Measurements from ENCODE around the gene AMT.

Gene AMT

GRCh38 chr3:49465270-49466034, 43.2 kb upstream of the AMT start:
- no peak for DNase-seq (ENCODE audit: low spot score)
- in situ Hi-C loops (cut with MboI; ENCODE audit: low pct_unique_long_range_greater_than_20kb, low sequenced_read_pairs, unreplicated experiment): no loop called here
- TF ChIP-seq, protein P1, sequence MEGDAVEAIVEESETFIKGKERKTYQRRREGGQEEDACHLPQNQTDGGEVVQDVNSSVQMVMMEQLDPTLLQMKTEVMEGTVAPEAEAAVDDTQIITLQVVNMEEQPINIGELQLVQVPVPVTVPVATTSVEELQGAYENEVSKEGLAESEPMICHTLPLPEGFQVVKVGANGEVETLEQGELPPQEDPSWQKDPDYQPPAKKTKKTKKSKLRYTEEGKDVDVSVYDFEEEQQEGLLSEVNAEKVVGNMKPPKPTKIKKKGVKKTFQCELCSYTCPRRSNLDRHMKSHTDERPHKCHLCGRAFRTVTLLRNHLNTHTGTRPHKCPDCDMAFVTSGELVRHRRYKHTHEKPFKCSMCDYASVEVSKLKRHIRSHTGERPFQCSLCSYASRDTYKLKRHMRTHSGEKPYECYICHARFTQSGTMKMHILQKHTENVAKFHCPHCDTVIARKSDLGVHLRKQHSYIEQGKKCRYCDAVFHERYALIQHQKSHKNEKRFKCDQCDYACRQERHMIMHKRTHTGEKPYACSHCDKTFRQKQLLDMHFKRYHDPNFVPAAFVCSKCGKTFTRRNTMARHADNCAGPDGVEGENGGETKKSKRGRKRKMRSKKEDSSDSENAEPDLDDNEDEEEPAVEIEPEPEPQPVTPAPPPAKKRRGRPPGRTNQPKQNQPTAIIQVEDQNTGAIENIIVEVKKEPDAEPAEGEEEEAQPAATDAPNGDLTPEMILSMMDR (IDR thresholded peaks at IDR 0.05; ENCODE audit: extremely low read depth, insufficient read depth, missing control alignments): no peak

DNA sequence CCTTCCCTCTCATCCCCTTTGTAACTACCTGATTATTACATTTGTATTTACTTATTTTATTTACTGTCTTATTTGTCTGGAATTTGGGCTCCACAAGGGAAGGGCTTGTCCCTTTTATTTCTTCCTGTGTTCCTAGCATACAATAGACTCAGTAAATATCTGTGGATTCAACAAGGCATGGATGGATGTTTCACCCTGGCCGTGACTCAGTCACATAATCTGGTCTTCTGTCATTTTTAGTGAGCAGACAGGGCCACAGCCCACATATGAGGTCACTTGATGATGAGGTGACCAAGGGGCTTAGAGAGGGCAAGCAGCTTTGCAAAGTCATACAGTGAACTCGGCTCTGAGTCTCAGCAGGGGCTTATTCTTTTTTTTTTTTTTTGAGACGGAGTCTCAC, 39.9 kb upstream of the AMT start:
- in situ Hi-C loops (cut with MboI; ENCODE audit: low pct_unique_long_range_greater_than_20kb, low sequenced_read_pairs, unreplicated experiment): no loop called here
- no peak for DNase-seq (ENCODE audit: low spot score)
- TF ChIP-seq, protein P1 (IDR thresholded peaks at IDR 0.05; ENCODE audit: extremely low read depth, insufficient read depth, missing control alignments): no peak

- DNase-seq (ENCODE audit: low spot score): no peak
- in situ Hi-C loops (cut with MboI; ENCODE audit: low pct_unique_long_range_greater_than_20kb, low sequenced_read_pairs, unreplicated experiment): no loop called here
- TF ChIP-seq, protein P1 (IDR thresholded peaks at IDR 0.05; ENCODE audit: extremely low read depth, insufficient read depth, missing control alignments): no peak
Measured at GRCh38 chr3:49461443-49462171, 39.3 kb upstream of the AMT start.

- in situ Hi-C loops (cut with MboI; ENCODE audit: low pct_unique_long_range_greater_than_20kb, low sequenced_read_pairs, unreplicated experiment): no loop called here
- no peak for DNase-seq (ENCODE audit: low spot score)
- TF ChIP-seq, protein P1 (IDR thresholded peaks at IDR 0.05; ENCODE audit: extremely low read depth, insufficient read depth, missing control alignments): no peak
Measured at GRCh38 chr3:49460956-49461355, 38.7 kb upstream of the AMT start.

DNA sequence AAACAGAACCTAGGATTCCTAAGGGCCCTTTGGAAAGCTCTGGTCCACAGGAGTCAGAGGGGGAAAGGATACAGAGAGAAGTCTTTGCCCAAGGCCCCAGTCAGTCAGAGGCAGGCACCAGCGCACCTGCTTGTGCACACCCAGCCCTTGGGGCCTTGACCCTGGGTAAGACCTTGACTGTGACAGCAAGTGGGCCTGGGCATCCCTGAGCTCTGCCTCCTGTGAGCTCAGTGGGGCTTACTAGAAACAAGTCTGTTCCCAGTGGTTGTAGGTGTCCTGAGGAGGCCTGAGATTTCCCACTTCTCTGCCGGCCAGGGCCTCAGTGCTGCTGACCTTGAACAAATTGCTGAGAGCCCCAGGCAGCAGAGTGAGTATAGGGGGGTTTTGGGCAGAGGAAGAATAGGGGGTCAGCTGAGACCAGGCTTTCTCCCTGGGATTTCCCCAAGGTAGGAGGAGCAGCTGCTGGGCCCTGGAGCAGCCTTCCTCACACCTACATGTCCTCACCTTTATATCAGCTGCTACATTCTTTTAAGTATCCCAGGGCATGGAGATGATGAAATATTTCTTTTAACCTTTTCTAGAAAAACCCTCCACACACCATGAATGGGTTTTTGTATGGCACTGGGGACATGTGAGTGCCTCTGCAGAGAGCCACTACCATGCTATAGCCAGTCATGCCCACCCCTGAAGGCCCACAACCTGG, 38.1 kb upstream of the AMT start:
- no peak for DNase-seq (ENCODE audit: low spot score)
- TF ChIP-seq, protein P1 (IDR thresholded peaks at IDR 0.05; ENCODE audit: extremely low read depth, insufficient read depth, missing control alignments): no peak
- in situ Hi-C loops (cut with MboI; ENCODE audit: low pct_unique_long_range_greater_than_20kb, low sequenced_read_pairs, unreplicated experiment): no loop called here

DNA sequence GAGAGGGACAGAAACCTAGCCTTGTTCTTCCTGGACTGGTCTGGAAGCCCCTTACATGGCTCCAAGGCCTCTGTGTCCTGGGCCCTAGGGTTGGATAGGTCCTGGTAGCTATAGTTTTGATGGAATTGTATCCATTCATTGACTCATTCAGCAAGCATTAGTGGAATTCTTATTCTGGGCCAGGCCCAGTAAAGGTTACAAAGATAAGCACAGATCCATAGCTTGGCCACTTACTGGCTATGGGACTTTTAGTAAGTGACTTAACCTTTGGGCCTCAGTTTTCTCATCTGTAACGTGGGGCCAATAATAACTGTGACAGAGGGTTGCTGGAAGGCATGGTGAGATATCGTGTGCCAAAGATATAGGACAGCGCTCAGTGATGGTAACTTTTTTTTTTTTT, 34.2 kb upstream of the AMT start:
- DNase-seq (ENCODE audit: low spot score): no peak
- in situ Hi-C loops (cut with MboI; ENCODE audit: low pct_unique_long_range_greater_than_20kb, low sequenced_read_pairs, unreplicated experiment): no loop called here

More for the DNA sequence above, 34.2 kb upstream of the AMT start:
- TF ChIP-seq, protein P1 (IDR thresholded peaks at IDR 0.05; ENCODE audit: extremely low read depth, insufficient read depth, missing control alignments): no peak

Measured in GM13977 (cell line).